GM19397 (cell line): ENCODE results near the gene G6PC3.
"Not testable (repeated sequence)": the region's sequence is repeated elsewhere in the genome, so short reads cannot be mapped to it uniquely, and the experiment has no call there.

ENCODE experiments used
- ATAC-seq: cut with Tn5 transposase; IDR thresholded peaks from one replicate; pipeline ENCODE4 v1.9.1; 2021; ENCODE audit warnings: mild to moderate bottlenecking, moderate library complexity; ENCODE audit not compliant: unreplicated experiment

The G6PC3 gene

GRCh38 chr17:44082256-44082927, 11.9 kb downstream of the G6PC3 start:
- ATAC-seq, result no peak

- ATAC-seq, result no peak
Observed at GRCh38 chr17:44083250-44083849, 12.8 kb downstream of the G6PC3 start.

- ATAC-seq, result no peak
Observed at GRCh38 chr17:44084131-44084538, 13.6 kb downstream of the G6PC3 start.

GRCh38 chr17:44084921-44085320, 14.4 kb downstream of the G6PC3 start:
- ATAC-seq, result no peak

GRCh38 chr17:44085908-44086307, 15.4 kb downstream of the G6PC3 start:
- ATAC-seq, result no peak

- ATAC-seq, result no peak
Observed at GRCh38 chr17:44086364-44087311, 16.1 kb downstream of the G6PC3 start.

- no peak for ATAC-seq
Observed at GRCh38 chr17:44087319-44087718, 16.8 kb downstream of the G6PC3 start.

GRCh38 chr17:44088254-44088653, 17.7 kb downstream of the G6PC3 start:
- ATAC-seq, result no peak

- no peak for ATAC-seq
Observed at GRCh38 chr17:44091200-44091997, 20.9 kb downstream of the G6PC3 start.

- ATAC-seq, result no peak
Observed at GRCh38 chr17:44092051-44092450, 21.5 kb downstream of the G6PC3 start.

- no peak for ATAC-seq
Observed at GRCh38 chr17:44093231-44093900, 22.8 kb downstream of the G6PC3 start.

GRCh38 chr17:44094701-44095387, 24.3 kb downstream of the G6PC3 start:
- no peak for ATAC-seq

- no peak for ATAC-seq
Observed at GRCh38 chr17:44095388-44095646, 24.8 kb downstream of the G6PC3 start.

GRCh38 chr17:44095647-44096496, 25.3 kb downstream of the G6PC3 start:
- ATAC-seq, result no peak

GRCh38 chr17:44097110-44097958, 26.8 kb downstream of the G6PC3 start:
- ATAC-seq, result no peak

- ATAC-seq, result not testable (repeated sequence)
Observed at GRCh38 chr17:44101858-44102257, 31.3 kb downstream of the G6PC3 start.

- no peak for ATAC-seq
Observed at GRCh38 chr17:44102849-44103622, 32.5 kb downstream of the G6PC3 start.
